Panc1 (cell line): Measurements from ENCODE around the gene ITPR2. TPM values are rescaled to one million over a fixed set of nuclear protein-coding genes. Genes with fewer than 3 reads are reported as not detected.

Experiments
- ATAC-seq: fragments of 200-7000 bp; cut with Tn5 transposase; 2 replicates; pipeline ENCODE4 v1.9.1; 2020; ENCODE audit warnings: mild to moderate bottlenecking, moderate library complexity
- BruUV-seq: library from RNA; stranded (reverse); fragments of 400-500 nt; replicated peaks from 2 replicates; lab custom pipeline; 2021; lab: Mats Ljungman, UMichigan
- CTCF ChIA-PET: fragments of 300-600 bp; sonication (Branson Sonifier 250); formaldehyde crosslinking; loops from one replicate; lab custom pipeline; 2022; ENCODE audit warnings: antibody characterized with exemption; lab: Charles Lee
- POLR2A ChIA-PET: fragments of 300-600 bp; sonication (Branson Sonifier 250); formaldehyde crosslinking; loops from one replicate; lab custom pipeline; 2022; ENCODE audit warnings: antibody characterized with exemption; lab: Charles Lee
- DNase-seq: peaks from one replicate; pipeline ENCODE4 v3.0.0-alpha.2; 2010; ENCODE audit warnings: low read depth, low spot score
- H3K27ac ChIP-seq: 2 replicates; pipeline ENCODE4 v1.5.1; 2011; ENCODE audit warnings: mild to moderate bottlenecking, low read length, inconsistent platforms
- H3K27me3 ChIP-seq: fragments of 200-500 bp; sonication (Bioruptor generic); 2 replicates; pipeline ENCODE4 v1.6.0; 2014; ENCODE audit warnings: low read length, inconsistent platforms; ENCODE audit not compliant: control insufficient read depth, insufficient read depth
- H3K36me3 ChIP-seq: fragments of 200-500 bp; sonication (Bioruptor generic); 2 replicates; pipeline ENCODE4 v1.5.1; 2014; ENCODE audit warnings: inconsistent platforms, mild to moderate bottlenecking, low read length, moderate library complexity; ENCODE audit not compliant: control insufficient read depth, insufficient read depth
- H3K4me1 ChIP-seq: 2 replicates; pipeline ENCODE4 v1.5.1; 2011; ENCODE audit warnings: inconsistent platforms, mild to moderate bottlenecking, low read length, moderate library complexity; ENCODE audit not compliant: control insufficient read depth, insufficient read depth
- H3K4me3 ChIP-seq, 2 experiments: 2 replicates each; pipeline ENCODE4 v1.5.1; 2011 to 2012; ENCODE audit warnings: low read depth in 2 of 2, low read length in 2 of 2, mild to moderate bottlenecking in 2 of 2, inconsistent platforms in 1 of 2, moderate library complexity in 1 of 2
- H3K9me3 ChIP-seq: fragments of 200-500 bp; sonication (Bioruptor generic); 2 replicates; pipeline ENCODE4 v1.5.1; 2014; ENCODE audit warnings: low read depth, mild to moderate bottlenecking, inconsistent platforms, low read length, moderate library complexity; ENCODE audit not compliant: control insufficient read depth, insufficient read depth
- POLR2AphosphoS5 ChIP-seq: IDR thresholded peaks from 2 replicates; pipeline ENCODE4 v1.6.1; 2012; ENCODE audit warnings: mild to moderate bottlenecking, low read depth, low read length, moderate library complexity
- REST ChIP-seq, 2 experiments: IDR thresholded peaks; 2 replicates each; pipeline ENCODE4 v1.6.1; 2011 to 2012; ENCODE audit warnings: low read depth in 2 of 2, control low read depth in 1 of 2, low read length in 1 of 2, mild to moderate bottlenecking in 1 of 2, moderate library complexity in 1 of 2; ENCODE audit not compliant: insufficient read depth in 1 of 2
- SIN3A ChIP-seq: IDR thresholded peaks from 2 replicates; pipeline ENCODE4 v1.6.1; 2012; ENCODE audit warnings: low read depth, mild to moderate bottlenecking, low read length, moderate library complexity, borderline replicate concordance; ENCODE audit not compliant: insufficient read depth
- TCF7L2 ChIP-seq: IDR thresholded peaks from 2 replicates; pipeline ENCODE4 v1.6.1; 2011; ENCODE audit warnings: mild to moderate bottlenecking, low read depth, low read length, inconsistent platforms
- in situ Hi-C: cut with HindIII; loops from 2 replicates; pipeline ENCODE4 v1.10.0; 2016; ENCODE audit warnings: low sequenced_read_pairs, low pct_unique_long_range_greater_than_20kb
- intact Hi-C: fragments of 100-400 bp; cut with micrococcal nuclease; formaldehyde crosslinking; loops from one replicate; pipeline ENCODE4 v1.10.0; 2022; ENCODE audit not compliant: unreplicated experiment
- total RNA-seq: library from RNA; stranded (reverse); gene quantifications from one replicate; pipeline ENCODE4 v1.2.1, GENCODE V29; 2021; ENCODE audit not compliant: unreplicated experiment
- TF ChIP-seq, protein P1 (sequence below): fragments of 450-650 bp; IDR thresholded peaks from 2 replicates; pipeline ENCODE4 v1.5.1; 2017; ENCODE audit warnings: mild to moderate bottlenecking

ITPR2 gene
- total RNA-seq, 1 experiment from 2014 or later: 41.8 TPM

- Histone ChIP-seq H3K36me3 (0 out of 2 replicates have a peak, but pooled peaks cover 2% of the 10 kb centered on the region), H3K4me3 (peak overlapping the region in 1 of 2 experiments; percentile 2; a peak in 1 of 4 replicates), H3K27me3 (no peaks in the 10 kb centered on the region), H3K9me3 (no peaks in the 10 kb centered on the region; the same call in 1 of the 2 replicates), H3K27ac (peak overlapping the region; percentile 76), H3K4me1 (peaks cover 39% of the 10 kb centered on the region)
- no peak for TF ChIP-seq SIN3A
- TF ChIP-seq, protein P1, sequence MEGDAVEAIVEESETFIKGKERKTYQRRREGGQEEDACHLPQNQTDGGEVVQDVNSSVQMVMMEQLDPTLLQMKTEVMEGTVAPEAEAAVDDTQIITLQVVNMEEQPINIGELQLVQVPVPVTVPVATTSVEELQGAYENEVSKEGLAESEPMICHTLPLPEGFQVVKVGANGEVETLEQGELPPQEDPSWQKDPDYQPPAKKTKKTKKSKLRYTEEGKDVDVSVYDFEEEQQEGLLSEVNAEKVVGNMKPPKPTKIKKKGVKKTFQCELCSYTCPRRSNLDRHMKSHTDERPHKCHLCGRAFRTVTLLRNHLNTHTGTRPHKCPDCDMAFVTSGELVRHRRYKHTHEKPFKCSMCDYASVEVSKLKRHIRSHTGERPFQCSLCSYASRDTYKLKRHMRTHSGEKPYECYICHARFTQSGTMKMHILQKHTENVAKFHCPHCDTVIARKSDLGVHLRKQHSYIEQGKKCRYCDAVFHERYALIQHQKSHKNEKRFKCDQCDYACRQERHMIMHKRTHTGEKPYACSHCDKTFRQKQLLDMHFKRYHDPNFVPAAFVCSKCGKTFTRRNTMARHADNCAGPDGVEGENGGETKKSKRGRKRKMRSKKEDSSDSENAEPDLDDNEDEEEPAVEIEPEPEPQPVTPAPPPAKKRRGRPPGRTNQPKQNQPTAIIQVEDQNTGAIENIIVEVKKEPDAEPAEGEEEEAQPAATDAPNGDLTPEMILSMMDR: no peak
- TF ChIP-seq REST (IDR thresholded peaks at IDR 0.05; ENCODE audit: insufficient read depth in 1 of 2, low read depth in 2 of 2, low read length in 1 of 2): no peak
- TF ChIP-seq POLR2AphosphoS5: no peak
- TF ChIP-seq TCF7L2: no peak
- ChIA-PET POLR2A (no interaction called here), CTCF (no interaction called here)
- intact Hi-C loops (no loop called here), in situ Hi-C loops (no loop called here)
- no TSS peak for BruUV-seq
- ATAC-seq (no peak), DNase-seq (no peak)
Observed at GRCh38 chr12:26696048-26696612, 136.9 kb downstream of the ITPR2 start.

DNA sequence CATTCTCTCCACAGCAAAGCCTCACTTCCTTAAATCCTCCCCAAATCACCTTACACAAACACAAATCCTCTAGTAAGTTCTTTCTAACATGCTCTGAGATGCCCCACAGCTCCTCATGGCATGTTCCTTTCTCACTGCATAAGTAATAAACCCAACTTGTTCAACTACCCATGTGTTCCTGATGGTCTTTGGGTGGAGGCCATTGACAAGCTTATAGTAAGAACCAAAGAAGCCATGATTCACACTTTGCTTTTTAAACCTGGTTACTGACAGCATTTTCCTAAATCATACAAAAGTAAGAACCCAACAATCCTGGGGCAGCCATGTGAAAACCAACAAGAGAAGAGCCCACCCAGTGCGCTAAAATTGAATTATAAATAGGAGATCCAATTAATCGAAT lies 138.6 kb downstream of the ITPR2 start:
- Histone ChIP-seq H3K36me3 (0 out of 2 replicates have a peak, but pooled peaks cover 2% of the 10 kb centered on the region), H3K27ac (peak overlapping the region; percentile 39), H3K27me3 (no peaks in the 10 kb centered on the region), H3K4me1 (peaks cover 52% of the 10 kb centered on the region), H3K4me3 (no peak overlapping the region), H3K9me3 (no peaks in the 10 kb centered on the region; the same call in 1 of the 2 replicates)
- POLR2A ChIA-PET: no interaction called here
- DNase-seq (no peak), ATAC-seq (no peak)
- intact Hi-C loops: no loop called here
- BruUV-seq: no TSS peak
- TF ChIP-seq TCF7L2 (no peak), REST (IDR thresholded peaks at IDR 0.05; ENCODE audit: insufficient read depth in 1 of 2, low read depth in 2 of 2, low read length in 1 of 2) (no peak), POLR2AphosphoS5 (no peak), SIN3A (no peak)
- TF ChIP-seq, protein P1: no peak
- CTCF ChIA-PET: no interaction called here
- in situ Hi-C loops: no loop called here
